ENCODE data around the gene PDE3A.
"Not testable (repeated sequence)": the region's sequence is repeated elsewhere in the genome, so short reads cannot be mapped to it uniquely, and the experiment has no call there.

Gene PDE3A

DNA sequence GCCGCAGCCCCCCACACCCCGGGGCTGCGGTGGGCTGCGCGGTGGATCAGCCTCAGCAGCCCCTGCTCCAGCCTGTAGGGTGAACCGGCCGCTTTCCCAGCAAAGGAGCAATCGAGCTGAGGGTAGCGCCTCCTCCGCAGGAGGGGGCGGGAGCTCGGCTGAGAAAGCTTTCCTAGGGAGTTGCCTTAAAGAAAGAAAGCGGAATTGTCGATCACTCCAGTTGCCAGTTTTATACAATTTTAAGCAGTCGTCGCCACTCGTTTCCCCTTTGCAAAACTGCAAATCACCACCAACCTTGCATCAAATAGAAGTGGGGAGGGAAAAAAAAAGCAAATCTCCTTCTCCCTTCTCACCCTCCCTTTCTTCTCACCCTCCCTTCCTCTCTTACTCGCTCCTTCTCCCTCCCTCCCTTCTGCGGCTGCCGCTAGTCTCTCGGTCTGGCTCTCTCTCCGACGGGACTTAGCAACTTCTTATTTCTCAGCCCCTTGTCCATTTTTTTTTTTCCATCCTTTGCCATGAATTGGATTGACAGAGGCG is at the start of gene PDE3A:
Gene PDE3A (plus strand): TSS at position 424 of the 537 bp plus-strand sequence. CDS start 748 bp downstream, outside the sequence.
- no peak for DNase-seq

DNA sequence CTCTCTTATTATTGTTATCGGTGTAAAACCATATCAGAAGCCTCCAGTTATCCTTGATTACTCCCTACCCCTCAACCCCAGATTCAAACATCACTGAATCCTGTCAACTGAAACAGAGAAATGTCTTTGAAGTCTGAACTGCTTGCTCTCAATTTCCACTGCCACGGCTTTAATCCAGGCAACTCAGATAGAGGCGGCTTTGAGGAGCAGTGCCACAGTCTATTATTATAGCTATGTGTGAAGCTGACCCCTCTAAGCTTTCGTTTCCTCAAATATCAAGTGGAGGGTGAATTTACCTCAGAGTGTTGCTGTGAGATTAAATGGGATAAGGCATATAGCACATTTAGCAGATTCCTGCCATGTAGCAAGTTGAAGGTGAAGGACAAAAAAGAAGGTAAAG is 49.0 kb upstream of the PDE3A start:
- no peak for DNase-seq

DNA sequence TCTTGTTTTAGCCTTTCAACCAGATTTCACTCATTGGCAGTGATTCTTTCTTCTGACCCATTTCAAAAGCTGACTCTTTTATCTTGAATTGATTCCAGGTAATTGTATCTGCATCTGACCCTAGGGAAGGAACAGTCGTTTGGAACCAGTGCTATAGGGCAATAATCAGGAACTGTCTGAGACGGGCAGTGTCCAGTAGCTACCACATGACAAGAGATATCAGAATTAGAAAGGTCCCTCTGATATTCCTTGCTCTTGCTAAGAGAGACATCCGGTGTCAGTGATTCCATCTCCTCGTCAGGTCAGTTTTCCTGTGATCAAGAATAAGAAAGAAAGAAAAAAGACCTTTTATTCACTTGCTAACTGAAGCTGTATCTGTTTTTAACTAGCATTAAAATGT is 47.8 kb upstream of the PDE3A start:
- DNase-seq: no peak

DNA sequence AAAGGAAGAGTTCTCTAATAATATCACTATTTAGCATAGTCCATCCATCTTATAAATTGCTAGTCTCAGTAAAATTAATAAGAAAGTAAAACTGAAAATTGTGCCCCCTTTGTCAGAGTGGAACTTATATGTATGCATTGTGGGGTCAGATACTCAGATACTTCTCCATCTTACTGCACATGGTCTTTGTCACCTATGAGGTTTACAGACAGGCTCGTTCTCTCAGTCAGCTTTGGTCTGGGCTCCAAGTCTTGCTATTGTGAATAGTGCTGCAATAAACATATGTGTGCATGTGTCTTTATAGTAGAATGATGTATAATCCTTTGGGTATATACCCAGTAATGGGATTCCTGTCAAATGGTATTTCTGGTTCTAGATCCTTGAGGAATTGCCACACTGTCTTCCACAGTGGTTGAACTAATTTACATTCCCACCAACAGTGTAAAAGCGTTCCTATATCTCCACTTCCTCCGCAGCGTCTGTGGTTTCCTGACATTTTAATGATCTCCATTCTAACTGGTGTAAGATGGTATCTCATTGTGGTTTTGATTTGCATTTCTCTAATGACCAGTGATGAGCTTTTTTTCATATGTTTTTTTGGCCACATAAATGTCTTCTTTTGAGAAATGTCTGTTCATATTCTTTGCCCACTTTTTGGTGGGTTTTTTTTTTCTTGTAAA is 37.4 kb upstream of the PDE3A start:
- not testable (repeated sequence) for DNase-seq

DNA sequence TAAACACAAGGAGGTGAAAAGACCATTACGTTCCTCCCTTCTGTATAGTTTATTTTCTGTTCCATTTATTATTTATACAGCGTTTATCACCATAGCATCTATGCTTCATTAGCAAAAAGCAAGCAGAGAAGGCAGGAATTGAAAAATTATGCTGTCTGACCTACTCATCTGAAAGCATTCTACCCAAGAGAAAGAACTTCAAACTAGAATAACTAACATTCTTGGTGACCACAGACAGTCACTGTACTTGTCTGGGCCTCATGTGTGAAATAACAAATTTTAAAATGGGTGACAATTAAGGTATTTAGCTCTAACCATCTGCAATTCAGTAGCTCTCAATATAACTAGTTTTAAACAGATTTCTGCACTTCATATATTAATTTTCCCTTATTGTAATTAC is 29.3 kb upstream of the PDE3A start:
- DNase-seq: no peak

DNA sequence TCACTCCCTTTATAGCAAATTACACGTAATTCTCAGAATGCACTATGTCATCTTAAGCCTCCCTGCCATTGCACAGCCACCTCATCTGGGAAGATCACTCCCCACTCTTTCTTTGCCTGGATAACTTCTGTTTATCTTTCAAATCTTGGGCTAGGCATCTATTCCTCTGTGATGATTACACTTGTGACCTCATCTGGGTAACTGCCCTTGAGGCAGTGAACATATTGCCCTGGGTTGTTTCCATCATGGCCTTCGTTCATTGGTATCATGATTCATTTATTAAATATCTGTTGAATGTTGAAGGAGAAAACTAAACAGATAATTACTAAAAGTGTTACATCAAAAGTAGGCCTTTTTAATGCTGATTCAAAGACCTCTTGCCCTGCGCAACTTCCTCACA is 26.2 kb upstream of the PDE3A start:
- no peak for DNase-seq

DNA sequence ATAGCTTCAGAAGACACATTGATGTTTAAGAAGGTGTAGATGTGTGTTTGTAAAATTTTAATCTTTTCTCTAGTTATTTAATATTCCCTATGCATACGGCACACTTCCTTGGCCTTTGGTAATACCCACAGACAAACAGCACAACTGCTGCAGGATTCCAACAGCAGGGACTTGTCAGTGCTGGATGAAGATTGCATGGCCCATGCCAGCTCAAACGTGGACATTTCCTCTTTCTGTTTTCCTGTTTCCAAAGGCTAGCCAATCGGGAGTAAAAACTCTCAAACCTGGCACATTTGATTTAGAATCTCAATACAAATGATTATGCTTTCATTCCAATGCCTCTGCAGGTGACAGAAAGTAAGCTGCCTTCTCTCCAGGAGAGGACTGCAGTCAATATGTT is 22.5 kb upstream of the PDE3A start:
- DNase-seq: no peak

DNA sequence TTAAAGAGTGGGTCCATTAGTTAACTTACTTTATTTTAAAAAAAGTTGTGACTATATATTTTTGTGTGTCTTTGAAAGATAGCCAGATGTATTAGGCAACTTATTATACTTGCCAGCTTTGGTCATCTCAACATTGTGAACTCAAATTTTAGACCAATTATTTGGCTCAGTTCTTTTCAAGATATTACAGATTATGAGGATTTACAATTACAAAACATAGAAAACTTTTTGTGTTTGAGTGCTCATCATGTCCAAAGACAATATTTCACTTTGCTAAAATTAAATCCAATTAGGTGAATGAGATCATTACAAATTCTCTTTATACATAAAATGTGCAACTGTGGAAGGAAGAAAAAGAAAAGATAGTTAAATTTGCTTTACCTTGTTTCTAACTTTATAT is 18.3 kb upstream of the PDE3A start:
- DNase-seq: no peak

DNA sequence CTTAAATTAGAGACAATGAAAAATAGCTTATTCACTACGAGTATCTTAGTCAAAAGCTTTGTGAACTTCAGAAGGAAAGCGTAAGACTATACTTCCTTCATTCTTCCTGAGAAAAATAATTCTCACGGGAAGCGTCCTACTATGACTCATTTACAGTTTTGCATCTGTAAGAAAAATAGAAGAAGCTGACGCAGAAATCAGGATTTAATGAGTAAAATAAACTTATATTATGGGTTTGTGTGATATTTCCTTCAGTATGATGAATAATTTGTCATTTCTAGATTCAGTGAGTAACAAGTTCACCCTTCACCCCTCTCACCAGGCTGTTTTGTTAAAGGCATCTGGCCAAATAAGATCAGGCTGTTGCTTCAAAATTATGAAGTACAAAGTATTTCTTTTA is 17.8 kb upstream of the PDE3A start:
- no peak for DNase-seq

DNA sequence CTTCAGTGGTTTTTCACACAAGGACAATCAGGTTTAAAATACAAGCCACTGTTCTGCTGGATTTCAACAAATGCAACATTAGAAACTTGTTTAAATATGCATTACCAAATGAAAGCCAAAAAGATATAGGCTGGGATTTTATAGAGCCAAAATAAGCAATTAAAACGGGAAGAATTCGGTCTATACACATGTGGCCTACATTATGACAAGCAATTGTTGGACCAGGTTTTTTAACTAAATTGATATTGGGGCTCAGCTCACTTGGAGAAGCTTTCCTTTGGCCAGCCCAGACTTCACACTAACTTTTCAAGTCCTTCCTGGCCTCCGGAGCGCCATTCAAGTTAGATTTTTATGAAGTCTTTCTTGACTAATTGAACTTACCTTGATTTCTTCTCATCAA is 16.9 kb upstream of the PDE3A start:
- no peak for DNase-seq

DNA sequence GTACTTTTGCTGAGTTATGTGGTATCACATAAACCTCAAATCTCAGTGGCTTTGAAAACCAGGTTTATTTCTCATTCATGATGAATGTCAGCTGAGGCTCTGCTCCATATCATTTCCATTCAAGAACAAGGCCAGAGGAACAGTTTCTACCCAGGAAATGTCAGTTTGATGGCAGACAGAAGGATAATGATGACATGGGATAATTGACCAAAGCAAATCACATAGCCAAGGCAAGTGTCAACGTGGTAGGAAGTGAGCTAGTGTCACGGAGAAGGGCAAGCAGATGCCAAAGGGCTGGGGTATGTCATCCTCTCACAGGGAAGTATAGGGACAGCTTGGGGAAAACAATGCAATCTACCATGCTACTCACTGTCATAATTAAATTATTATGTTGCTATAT is 12.3 kb upstream of the PDE3A start:
- DNase-seq: no peak

DNA sequence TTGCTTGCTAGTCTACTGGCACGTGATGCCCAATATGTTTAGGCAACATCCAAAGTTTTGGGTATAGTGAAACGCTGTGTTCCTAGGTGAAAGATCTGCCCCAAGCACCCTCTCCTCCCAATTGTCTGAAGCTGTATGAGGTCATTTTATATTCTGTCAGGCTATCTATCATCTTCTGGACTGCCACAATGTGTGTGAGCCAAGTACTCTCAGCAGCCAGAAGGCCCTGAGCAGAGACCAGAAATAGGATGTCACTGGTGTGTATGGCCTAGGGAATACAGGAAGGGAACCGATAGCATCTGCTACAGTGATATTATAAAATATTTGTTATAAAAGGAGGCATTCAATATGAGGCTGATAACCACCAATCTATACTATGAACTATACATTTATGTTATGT is 7.9 kb upstream of the PDE3A start:
- no peak for DNase-seq

DNA sequence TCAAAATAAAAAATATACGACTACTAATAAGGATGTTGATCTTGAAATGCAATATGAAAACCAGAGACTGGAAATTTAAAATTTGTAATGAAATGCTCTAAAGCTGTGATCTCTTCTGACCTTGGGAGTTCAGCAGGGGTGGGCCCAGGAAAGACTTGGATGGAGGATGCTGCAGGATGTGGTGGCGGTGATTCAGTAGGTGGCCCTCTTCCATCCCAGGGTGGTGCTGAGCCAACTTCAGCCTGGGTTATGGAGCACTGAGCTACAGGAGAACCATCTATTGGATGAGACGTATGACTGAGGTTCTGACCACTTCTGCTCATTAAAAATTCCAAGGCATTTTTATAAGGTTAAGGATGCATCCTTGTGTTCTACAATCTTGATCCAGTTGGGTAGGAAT is 6.9 kb upstream of the PDE3A start:
- DNase-seq: no peak

DNA sequence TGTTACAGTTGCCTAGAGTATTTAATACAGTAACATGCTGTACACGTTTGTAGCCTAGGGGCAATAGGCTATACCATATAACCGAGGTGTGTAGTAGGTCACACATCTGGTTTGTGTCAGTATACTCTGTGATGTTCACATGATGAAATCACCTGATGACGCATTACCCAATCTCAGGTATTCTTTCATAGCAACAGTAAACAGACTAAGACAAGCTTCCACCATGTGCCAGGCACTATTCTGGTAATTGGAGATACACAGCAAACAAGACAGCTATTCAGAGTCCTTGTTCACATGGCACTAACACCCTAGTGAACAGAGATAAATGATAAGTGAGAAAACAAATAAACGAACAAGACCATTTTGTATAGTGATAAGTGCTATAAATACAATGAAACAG is 3.8 kb upstream of the PDE3A start:
- no peak for DNase-seq

DNA sequence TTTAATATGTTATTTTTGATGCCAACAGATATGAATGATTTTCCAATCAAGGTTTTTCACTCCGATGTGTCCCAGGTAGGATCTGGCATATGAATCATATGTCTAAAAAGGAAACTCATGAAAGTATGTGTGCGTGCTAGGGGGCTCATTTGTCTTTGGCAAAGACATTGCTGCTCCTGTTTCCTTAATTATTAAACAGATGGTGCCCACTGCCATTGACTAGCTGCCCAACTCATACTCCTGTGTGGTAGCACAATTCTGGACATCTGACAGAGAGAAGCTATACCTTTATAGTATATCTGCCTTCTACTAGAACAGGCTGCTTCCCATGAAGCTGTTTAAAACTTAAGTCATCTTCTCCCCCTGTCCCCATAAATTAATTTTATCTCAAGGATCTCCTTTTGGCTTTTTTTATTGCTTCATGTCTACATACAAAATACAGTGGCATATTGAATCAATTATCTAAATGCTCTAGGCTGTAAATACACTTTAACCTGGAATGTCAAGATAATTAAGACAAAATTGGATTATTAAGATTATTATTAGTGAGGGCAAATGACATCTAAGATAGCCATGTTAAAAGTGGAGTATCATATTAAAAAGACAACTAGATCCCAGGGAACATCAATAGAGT is 1.4 kb upstream of the PDE3A start:
- DNase-seq: no peak

DNA sequence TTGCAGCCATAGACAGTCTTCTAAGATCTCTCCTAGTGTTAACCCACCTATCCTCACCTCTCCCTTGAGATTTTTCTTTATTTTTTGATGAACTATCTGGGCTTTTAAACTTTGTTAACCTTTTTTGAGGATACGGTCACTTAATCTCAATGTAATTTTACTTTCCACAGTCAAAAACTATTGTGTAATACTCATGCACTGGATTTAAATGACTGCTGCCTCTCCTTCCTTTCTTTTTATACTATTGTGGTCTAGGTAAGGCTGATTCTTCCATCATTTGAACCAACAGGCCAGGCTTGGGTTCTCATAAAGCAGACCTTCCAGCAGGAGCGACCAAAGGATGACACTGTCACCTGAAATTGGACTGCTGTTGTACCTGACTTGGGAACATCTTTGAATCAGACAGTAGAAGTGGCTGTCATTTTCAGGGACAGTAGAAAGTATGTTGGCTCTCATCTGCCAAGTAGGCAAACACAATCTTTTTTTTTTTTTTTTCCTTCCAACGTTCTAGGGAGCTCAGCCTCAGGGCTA is 689 bp upstream of the PDE3A start:
- DNase-seq: no peak

DNA sequence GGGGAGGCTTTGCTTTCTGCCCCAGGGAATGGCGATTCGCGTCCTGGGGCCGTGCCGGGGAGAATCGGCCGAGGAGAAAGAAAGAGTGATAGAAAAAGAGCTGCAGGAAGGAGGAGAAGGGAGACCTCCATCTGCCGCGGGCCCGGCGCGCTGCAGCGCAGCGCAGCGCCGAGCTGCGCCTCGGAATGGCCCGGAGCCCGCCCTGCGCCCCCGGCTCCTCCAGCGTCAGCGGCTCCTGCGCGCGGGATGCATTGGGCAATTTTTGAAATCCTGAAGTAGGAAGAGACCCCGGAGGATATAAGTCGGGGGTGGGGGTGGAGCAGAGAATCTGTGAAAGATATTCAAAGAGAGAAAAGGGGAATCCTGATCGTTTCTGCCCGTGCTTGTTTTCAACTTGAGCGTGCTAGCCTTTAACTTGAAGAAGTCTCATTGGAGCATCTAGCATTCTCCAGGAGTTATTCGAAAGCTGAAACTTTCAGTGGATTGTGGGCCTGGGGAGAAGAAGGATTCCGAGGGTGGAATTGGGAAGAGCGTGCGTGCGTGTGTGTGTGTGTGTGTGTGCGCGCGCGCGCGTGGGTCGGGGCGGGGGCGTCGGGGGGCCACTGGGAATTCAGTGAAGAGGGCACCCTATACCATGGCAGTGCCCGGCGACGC is 441 bp downstream of the PDE3A start:
- DNase-seq: no peak

DNA sequence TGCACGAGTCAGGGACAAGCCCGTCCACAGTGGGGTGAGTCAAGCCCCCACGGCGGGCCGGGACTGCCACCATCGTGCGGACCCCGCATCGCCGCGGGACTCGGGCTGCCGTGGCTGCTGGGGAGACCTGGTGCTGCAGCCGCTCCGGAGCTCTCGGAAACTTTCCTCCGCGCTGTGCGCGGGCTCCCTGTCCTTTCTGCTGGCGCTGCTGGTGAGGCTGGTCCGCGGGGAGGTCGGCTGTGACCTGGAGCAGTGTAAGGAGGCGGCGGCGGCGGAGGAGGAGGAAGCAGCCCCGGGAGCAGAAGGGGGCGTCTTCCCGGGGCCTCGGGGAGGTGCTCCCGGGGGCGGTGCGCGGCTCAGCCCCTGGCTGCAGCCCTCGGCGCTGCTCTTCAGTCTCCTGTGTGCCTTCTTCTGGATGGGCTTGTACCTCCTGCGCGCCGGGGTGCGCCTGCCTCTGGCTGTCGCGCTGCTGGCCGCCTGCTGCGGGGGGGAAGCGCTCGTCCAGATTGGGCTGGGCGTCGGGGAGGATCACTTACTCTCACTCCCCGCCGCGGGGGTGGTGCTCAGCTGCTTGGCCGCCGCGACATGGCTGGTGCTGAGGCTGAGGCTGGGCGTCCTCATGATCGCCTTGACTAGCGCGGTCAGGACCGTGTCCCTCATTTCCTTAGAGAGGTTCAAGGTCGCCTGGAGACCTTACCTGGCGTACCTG is 1.1 kb downstream of the PDE3A start:
- DNase-seq: no peak

DNA sequence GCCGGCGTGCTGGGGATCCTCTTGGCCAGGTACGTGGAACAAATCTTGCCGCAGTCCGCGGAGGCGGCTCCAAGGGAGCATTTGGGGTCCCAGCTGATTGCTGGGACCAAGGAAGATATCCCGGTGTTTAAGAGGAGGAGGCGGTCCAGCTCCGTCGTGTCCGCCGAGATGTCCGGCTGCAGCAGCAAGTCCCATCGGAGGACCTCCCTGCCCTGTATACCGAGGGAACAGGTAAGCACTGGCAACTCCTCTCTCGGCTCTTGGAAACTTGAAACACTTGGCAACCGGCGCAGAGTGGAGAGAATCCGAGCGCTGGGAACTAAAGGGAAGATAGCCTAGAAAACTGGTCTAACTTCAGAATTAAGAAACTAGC is 1.7 kb downstream of the PDE3A start:
- DNase-seq: no peak

DNA sequence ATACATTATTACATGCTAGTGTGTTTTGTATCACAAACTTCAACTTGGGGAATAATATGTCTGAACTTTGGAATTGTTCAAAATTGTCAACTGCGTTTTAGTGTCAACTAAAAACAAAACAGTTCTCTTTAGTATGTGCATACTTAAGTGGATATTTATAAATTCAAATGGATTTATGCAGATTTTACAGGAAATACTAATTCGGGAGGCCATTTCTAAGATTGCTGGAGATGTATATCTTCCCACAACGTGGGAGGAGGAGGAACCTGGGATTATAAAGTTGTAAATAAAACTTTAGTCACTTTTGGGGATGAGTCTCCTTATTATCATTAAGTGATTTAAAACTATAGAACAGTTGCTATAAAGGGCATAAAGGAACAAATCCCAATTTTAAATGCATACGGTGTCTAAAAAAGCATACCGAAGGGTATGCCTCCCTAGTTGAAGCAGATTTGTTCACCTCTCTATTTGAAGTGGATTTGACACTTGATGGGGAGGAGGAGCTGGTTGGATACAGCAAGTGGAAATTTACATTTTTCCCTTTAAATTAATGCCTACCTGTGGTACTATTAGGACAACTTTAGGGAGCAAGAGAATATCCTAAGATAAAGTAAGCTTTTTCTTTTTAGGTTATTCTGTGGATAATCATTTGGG is 2.7 kb downstream of the PDE3A start:
- no peak for DNase-seq

DNA sequence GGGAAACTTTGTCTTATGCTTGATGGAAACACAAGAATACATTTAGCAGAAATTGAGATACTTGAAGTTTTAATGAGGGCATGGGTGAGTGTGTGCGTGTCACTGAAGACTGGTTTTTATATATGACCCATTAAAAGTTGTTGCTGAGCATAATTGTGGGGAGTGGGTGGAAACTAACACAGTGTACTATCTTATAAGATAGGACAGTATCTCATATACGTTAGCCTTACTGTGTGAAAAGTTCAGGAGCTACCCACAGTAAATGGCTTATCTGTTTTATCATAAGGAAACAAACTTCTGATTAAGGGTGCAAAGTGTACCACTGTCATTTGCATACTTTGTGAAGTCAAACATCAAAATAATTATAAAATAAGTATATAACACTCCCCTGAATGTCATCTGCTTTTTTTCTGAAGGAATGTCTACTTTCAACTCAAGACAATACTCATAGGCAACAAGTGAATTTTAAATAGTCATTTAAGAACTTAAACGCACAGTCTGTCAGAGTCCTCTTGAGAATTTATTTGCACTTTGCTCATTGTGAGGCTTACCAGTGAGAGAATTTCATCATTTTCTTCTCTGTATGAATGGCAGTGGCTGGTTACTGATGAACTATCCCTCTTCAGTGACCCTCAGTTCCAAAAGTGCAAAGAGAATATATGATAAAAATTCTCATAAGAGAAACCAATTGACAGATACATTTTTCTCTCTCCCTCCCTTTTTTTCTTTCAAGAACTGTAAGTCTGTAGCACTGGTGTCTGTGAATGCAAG is 4.2 kb downstream of the PDE3A start:
- DNase-seq: no peak

DNA sequence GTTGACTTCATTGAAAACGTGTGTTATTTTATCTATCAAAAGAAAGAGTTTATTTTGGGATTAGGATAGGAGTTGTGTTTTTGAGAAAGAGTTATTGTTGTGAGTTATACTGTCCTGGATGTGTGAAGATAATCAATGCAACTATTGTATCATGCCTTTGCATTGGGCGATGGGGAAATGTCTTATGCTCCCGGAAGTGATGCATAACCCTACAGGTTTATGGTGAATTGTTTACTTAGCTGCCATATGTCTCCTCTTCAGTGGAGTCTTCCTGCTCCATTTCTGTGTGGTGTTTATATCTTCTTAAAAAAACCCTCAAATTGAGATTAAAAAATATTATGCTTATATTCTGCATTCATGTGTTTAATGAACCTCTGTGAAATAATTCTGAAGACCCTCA is 6.5 kb downstream of the PDE3A start:
- no peak for DNase-seq
